ENCODE data around the gene MAGI1. TPM values are rescaled to one million over a fixed set of nuclear protein-coding genes. Genes with fewer than 3 reads are reported as not detected.

Gene MAGI1
- total RNA-seq, 1 experiment from 2014 or later = 58.2 TPM

DNA sequence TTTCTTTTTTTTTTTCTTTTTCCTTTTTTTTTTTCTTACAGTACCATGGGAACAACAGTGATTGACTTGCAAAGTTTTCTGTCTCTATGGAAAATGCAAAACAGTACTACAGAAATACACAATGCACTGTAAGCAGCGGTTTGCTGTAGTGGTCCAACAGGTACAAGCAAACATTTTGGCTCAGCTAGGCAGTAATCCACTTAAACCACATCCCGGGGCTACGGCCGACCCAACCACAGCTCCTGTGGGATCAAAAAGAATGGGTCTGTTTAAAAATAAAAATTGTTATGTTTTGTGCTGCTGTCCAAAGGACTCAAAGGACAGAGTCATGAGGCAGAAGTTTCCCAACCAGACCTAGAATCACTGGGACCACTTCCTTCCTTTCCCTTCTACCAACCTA is 683.8 kb downstream of the MAGI1 start (continued):
- TF ChIP-seq, protein P1, sequence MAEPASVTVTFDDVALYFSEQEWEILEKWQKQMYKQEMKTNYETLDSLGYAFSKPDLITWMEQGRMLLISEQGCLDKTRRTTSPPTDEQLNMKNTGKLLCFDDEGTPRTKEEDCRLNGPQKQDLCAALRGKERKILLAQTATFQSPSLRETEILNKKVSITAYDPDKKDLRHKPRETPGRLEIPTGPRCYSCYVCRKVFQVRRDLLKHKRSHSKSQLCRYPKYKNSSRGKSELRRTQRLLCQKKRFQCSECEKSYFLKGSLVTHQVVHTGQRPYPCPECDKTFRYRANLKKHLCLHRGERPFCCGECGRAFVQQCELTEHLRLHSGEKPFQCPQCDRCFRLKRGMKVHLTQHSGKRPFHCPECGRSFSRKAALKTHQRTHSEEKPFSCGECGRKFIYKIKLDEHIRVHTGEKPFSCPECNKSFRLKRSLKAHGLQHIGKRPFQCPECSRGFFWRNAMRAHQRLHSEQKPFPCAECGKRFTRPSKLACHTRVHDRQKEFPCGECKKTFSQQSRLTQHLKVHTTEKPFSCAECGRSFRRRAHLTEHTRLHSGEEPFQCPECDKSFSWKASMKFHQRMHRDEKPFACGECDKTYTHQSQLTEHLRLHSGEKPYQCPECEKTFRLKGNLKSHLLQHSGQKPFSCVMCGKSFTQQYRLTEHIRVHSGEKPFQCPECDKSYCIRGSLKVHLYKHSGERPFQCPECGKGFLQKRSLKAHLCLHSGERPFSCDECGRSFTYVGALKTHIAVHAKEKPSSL (CRISPR knock-in tag; conservative IDR thresholded peaks at IDR 0.05) = no peak
- TF ChIP-seq TEAD1 (CRISPR knock-in tag; IDR thresholded peaks at IDR 0.05) = no peak

DNA sequence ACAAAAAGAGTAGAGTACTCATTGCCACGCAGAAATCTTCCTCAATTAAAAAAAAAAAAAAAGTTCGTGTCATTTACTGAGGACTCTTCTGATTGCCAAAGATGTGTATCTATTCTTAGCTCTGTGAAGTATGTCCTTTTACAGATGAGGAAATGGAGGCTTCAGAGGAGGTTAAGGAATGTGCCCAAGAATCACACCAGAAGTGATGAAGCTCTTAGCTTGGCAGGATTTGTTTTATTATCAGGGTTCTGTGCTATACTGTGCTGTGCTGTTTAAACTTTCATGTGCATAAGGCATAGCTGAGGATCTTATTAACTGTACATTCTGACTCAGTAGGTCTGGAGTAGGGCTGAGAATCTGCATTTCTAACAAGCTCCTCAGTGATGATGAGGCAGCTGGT is 685.8 kb downstream of the MAGI1 start:
- Mint-ChIP-seq H3K4me3 (no peak overlapping the region), H3K36me3 (no peaks in the 10 kb centered on the region), H3K27me3 (ENCODE audit: low read depth) (no peaks in the 10 kb centered on the region), H3K27ac (no peak overlapping the region), H3K9me3 (no peaks in the 10 kb centered on the region), H3K4me1 (peaks cover 46% of the 10 kb centered on the region)
- ATAC-seq (no peak), DNase-seq (ENCODE audit: low spot score) (no peak)
- ChIA-PET POLR2A (interaction anchor here (0.7 kb wide), 1 partner anchor 338 kb away, joined by 6 read pairs; no protein-coding TSS in a partner anchor), CTCF (interaction anchor here (0.8 to 1.0 kb wide), 2 partner anchors 18 to 86 kb away, joined by 3 read pairs; no protein-coding TSS in a partner anchor)
- TF ChIP-seq, protein P2, sequence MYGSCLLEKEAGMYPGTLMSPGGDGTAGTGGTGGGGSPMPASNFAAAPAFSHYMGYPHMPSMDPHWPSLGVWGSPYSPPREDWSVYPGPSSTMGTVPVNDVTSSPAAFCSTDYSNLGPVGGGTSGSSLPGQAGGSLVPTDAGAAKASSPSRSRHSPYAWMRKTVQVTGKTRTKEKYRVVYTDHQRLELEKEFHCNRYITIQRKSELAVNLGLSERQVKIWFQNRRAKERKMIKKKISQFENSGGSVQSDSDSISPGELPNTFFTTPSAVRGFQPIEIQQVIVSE (CRISPR knock-in tag; IDR thresholded peaks at IDR 0.05; ENCODE audit: borderline replicate concordance) = no peak
- TF ChIP-seq TEAD1 (CRISPR knock-in tag; IDR thresholded peaks at IDR 0.05) = no peak
- no peak for TF ChIP-seq ELF4 (CRISPR knock-in tag; IDR thresholded peaks at IDR 0.05; ENCODE audit: low read depth)
- no peak for TF ChIP-seq EMX1 (CRISPR knock-in tag; IDR thresholded peaks at IDR 0.05)
- TF ChIP-seq, protein P3, sequence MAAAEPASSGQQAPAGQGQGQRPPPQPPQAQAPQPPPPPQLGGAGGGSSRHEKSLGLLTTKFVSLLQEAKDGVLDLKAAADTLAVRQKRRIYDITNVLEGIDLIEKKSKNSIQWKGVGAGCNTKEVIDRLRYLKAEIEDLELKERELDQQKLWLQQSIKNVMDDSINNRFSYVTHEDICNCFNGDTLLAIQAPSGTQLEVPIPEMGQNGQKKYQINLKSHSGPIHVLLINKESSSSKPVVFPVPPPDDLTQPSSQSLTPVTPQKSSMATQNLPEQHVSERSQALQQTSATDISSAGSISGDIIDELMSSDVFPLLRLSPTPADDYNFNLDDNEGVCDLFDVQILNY (CRISPR knock-in tag; IDR thresholded peaks at IDR 0.05) = no peak
- TF ChIP-seq, protein P4, sequence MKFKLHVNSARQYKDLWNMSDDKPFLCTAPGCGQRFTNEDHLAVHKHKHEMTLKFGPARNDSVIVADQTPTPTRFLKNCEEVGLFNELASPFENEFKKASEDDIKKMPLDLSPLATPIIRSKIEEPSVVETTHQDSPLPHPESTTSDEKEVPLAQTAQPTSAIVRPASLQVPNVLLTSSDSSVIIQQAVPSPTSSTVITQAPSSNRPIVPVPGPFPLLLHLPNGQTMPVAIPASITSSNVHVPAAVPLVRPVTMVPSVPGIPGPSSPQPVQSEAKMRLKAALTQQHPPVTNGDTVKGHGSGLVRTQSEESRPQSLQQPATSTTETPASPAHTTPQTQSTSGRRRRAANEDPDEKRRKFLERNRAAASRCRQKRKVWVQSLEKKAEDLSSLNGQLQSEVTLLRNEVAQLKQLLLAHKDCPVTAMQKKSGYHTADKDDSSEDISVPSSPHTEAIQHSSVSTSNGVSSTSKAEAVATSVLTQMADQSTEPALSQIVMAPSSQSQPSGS (CRISPR knock-in tag; IDR thresholded peaks at IDR 0.05; ENCODE audit: borderline replicate concordance, low read depth) = no peak
- TF ChIP-seq GTF2I (CRISPR knock-in tag; conservative IDR thresholded peaks at IDR 0.05) = no peak
- no peak for TF ChIP-seq KAT7 (CRISPR knock-in tag; IDR thresholded peaks at IDR 0.05; ENCODE audit: borderline replicate concordance)
- no peak for TF ChIP-seq ZNF121 (CRISPR knock-in tag; IDR thresholded peaks at IDR 0.05)
- TF ChIP-seq, protein P5, sequence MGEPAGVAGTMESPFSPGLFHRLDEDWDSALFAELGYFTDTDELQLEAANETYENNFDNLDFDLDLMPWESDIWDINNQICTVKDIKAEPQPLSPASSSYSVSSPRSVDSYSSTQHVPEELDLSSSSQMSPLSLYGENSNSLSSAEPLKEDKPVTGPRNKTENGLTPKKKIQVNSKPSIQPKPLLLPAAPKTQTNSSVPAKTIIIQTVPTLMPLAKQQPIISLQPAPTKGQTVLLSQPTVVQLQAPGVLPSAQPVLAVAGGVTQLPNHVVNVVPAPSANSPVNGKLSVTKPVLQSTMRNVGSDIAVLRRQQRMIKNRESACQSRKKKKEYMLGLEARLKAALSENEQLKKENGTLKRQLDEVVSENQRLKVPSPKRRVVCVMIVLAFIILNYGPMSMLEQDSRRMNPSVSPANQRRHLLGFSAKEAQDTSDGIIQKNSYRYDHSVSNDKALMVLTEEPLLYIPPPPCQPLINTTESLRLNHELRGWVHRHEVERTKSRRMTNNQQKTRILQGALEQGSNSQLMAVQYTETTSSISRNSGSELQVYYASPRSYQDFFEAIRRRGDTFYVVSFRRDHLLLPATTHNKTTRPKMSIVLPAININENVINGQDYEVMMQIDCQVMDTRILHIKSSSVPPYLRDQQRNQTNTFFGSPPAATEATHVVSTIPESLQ (CRISPR knock-in tag; IDR thresholded peaks at IDR 0.05) = no peak
- TF ChIP-seq, protein P6, sequence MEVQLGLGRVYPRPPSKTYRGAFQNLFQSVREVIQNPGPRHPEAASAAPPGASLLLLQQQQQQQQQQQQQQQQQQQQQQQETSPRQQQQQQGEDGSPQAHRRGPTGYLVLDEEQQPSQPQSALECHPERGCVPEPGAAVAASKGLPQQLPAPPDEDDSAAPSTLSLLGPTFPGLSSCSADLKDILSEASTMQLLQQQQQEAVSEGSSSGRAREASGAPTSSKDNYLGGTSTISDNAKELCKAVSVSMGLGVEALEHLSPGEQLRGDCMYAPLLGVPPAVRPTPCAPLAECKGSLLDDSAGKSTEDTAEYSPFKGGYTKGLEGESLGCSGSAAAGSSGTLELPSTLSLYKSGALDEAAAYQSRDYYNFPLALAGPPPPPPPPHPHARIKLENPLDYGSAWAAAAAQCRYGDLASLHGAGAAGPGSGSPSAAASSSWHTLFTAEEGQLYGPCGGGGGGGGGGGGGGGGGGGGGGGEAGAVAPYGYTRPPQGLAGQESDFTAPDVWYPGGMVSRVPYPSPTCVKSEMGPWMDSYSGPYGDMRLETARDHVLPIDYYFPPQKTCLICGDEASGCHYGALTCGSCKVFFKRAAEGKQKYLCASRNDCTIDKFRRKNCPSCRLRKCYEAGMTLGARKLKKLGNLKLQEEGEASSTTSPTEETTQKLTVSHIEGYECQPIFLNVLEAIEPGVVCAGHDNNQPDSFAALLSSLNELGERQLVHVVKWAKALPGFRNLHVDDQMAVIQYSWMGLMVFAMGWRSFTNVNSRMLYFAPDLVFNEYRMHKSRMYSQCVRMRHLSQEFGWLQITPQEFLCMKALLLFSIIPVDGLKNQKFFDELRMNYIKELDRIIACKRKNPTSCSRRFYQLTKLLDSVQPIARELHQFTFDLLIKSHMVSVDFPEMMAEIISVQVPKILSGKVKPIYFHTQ (CRISPR knock-in tag; IDR thresholded peaks at IDR 0.05) = no peak
- TF ChIP-seq, protein P7, sequence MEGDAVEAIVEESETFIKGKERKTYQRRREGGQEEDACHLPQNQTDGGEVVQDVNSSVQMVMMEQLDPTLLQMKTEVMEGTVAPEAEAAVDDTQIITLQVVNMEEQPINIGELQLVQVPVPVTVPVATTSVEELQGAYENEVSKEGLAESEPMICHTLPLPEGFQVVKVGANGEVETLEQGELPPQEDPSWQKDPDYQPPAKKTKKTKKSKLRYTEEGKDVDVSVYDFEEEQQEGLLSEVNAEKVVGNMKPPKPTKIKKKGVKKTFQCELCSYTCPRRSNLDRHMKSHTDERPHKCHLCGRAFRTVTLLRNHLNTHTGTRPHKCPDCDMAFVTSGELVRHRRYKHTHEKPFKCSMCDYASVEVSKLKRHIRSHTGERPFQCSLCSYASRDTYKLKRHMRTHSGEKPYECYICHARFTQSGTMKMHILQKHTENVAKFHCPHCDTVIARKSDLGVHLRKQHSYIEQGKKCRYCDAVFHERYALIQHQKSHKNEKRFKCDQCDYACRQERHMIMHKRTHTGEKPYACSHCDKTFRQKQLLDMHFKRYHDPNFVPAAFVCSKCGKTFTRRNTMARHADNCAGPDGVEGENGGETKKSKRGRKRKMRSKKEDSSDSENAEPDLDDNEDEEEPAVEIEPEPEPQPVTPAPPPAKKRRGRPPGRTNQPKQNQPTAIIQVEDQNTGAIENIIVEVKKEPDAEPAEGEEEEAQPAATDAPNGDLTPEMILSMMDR (IDR thresholded peaks at IDR 0.05) = no peak

Measured in WTC11 (cell line).